ENCODE measurements around the gene SLC8A2.

SLC8A2 gene

GRCh38 chr19:47444388-47444821 lies 27.3 kb downstream of the SLC8A2 start:
- no peaks in the 10 kb centered on the region for H3K9me3 Mint-ChIP-seq
- H3K27ac Mint-ChIP-seq = peak overlapping the region; percentile 38
- H3K27me3 Mint-ChIP-seq (ENCODE audit: low read depth) = peaks cover 71% of the 10 kb centered on the region
- H3K4me3 Mint-ChIP-seq = peak overlapping the region; percentile 46
- H3K4me1 Mint-ChIP-seq (ENCODE audit: low read depth) = peaks cover 32% of the 10 kb centered on the region
- H3K36me3 Mint-ChIP-seq (ENCODE audit: low read depth) = peaks cover 2% of the 10 kb centered on the region

- Mint-ChIP-seq H3K36me3 (ENCODE audit: low read depth) (peaks cover 2% of the 10 kb centered on the region), H3K27ac (no peak overlapping the region), H3K9me3 (no peaks in the 10 kb centered on the region), H3K27me3 (ENCODE audit: low read depth) (peaks cover 68% of the 10 kb centered on the region), H3K4me3 (no peak overlapping the region), H3K4me1 (ENCODE audit: low read depth) (peaks cover 34% of the 10 kb centered on the region)
Measured at GRCh38 chr19:47443331-47443730, 28.4 kb downstream of the SLC8A2 start.

GRCh38 chr19:47438793-47439220 lies 32.9 kb downstream of the SLC8A2 start:
- Mint-ChIP-seq H3K9me3 (no peaks in the 10 kb centered on the region), H3K27ac (no peak overlapping the region), H3K4me3 (no peak overlapping the region), H3K27me3 (ENCODE audit: low read depth) (peaks cover 43% of the 10 kb centered on the region), H3K36me3 (ENCODE audit: low read depth) (no peaks in the 10 kb centered on the region), H3K4me1 (ENCODE audit: low read depth) (peaks cover 26% of the 10 kb centered on the region)

GRCh38 chr19:47437500-47437899 lies 34.2 kb downstream of the SLC8A2 start:
- Mint-ChIP-seq H3K4me3 (no peak overlapping the region), H3K27me3 (ENCODE audit: low read depth) (peaks cover 30% of the 10 kb centered on the region), H3K36me3 (ENCODE audit: low read depth) (no peaks in the 10 kb centered on the region), H3K4me1 (ENCODE audit: low read depth) (peaks cover 27% of the 10 kb centered on the region), H3K9me3 (no peaks in the 10 kb centered on the region), H3K27ac (no peak overlapping the region)

- Mint-ChIP-seq H3K36me3 (ENCODE audit: low read depth) (no peaks in the 10 kb centered on the region), H3K27me3 (ENCODE audit: low read depth) (peaks cover 26% of the 10 kb centered on the region), H3K4me1 (ENCODE audit: low read depth) (peaks cover 30% of the 10 kb centered on the region), H3K27ac (peak overlapping the region; percentile 4), H3K4me3 (no peak overlapping the region), H3K9me3 (no peaks in the 10 kb centered on the region)
Measured at GRCh38 chr19:47436712-47437401, 34.8 kb downstream of the SLC8A2 start.

GRCh38 chr19:47435883-47436417 lies 35.7 kb downstream of the SLC8A2 start:
- H3K4me3 Mint-ChIP-seq = no peak overlapping the region
- no peaks in the 10 kb centered on the region for H3K9me3 Mint-ChIP-seq
- H3K27me3 Mint-ChIP-seq (ENCODE audit: low read depth) = peaks cover 22% of the 10 kb centered on the region
- no peaks in the 10 kb centered on the region for H3K36me3 Mint-ChIP-seq (ENCODE audit: low read depth)
- no peak overlapping the region for H3K27ac Mint-ChIP-seq
- peaks cover 30% of the 10 kb centered on the region for H3K4me1 Mint-ChIP-seq (ENCODE audit: low read depth)

- Mint-ChIP-seq H3K36me3 (ENCODE audit: low read depth) (no peaks in the 10 kb centered on the region), H3K4me1 (ENCODE audit: low read depth) (peaks cover 30% of the 10 kb centered on the region), H3K27ac (peak overlapping the region; percentile 67), H3K4me3 (peak overlapping the region; percentile 60), H3K27me3 (ENCODE audit: low read depth) (peaks cover 24% of the 10 kb centered on the region), H3K9me3 (no peaks in the 10 kb centered on the region)
Measured at GRCh38 chr19:47435196-47435595, 36.5 kb downstream of the SLC8A2 start.

- Mint-ChIP-seq H3K9me3 (no peaks in the 10 kb centered on the region), H3K36me3 (ENCODE audit: low read depth) (no peaks in the 10 kb centered on the region), H3K4me3 (no peak overlapping the region), H3K4me1 (ENCODE audit: low read depth) (peaks cover 35% of the 10 kb centered on the region), H3K27ac (no peak overlapping the region), H3K27me3 (ENCODE audit: low read depth) (peaks cover 24% of the 10 kb centered on the region)
Measured at GRCh38 chr19:47434088-47434487, 37.6 kb downstream of the SLC8A2 start.

GRCh38 chr19:47433121-47433520 lies 38.6 kb downstream of the SLC8A2 start:
- no peaks in the 10 kb centered on the region for H3K36me3 Mint-ChIP-seq (ENCODE audit: low read depth)
- H3K4me1 Mint-ChIP-seq (ENCODE audit: low read depth) = peaks cover 34% of the 10 kb centered on the region
- H3K4me3 Mint-ChIP-seq = no peak overlapping the region
- peaks cover 18% of the 10 kb centered on the region for H3K27me3 Mint-ChIP-seq (ENCODE audit: low read depth)
- no peak overlapping the region for H3K27ac Mint-ChIP-seq
- H3K9me3 Mint-ChIP-seq = no peaks in the 10 kb centered on the region

GRCh38 chr19:47432499-47432898 lies 39.2 kb downstream of the SLC8A2 start:
- Mint-ChIP-seq H3K36me3 (ENCODE audit: low read depth) (no peaks in the 10 kb centered on the region), H3K4me1 (ENCODE audit: low read depth) (peaks cover 34% of the 10 kb centered on the region), H3K27me3 (ENCODE audit: low read depth) (peaks cover 18% of the 10 kb centered on the region), H3K9me3 (no peaks in the 10 kb centered on the region), H3K27ac (no peak overlapping the region), H3K4me3 (no peak overlapping the region)

GRCh38 chr19:47432091-47432490 lies 39.6 kb downstream of the SLC8A2 start:
- Mint-ChIP-seq H3K4me3 (no peak overlapping the region), H3K36me3 (ENCODE audit: low read depth) (no peaks in the 10 kb centered on the region), H3K4me1 (ENCODE audit: low read depth) (peaks cover 31% of the 10 kb centered on the region), H3K27ac (peak overlapping the region; percentile 56), H3K9me3 (no peaks in the 10 kb centered on the region), H3K27me3 (ENCODE audit: low read depth) (peaks cover 15% of the 10 kb centered on the region)

- Mint-ChIP-seq H3K4me3 (peak overlapping the region; percentile 56), H3K9me3 (no peaks in the 10 kb centered on the region), H3K4me1 (ENCODE audit: low read depth) (peaks cover 20% of the 10 kb centered on the region), H3K36me3 (ENCODE audit: low read depth) (no peaks in the 10 kb centered on the region), H3K27me3 (ENCODE audit: low read depth) (peaks cover 13% of the 10 kb centered on the region), H3K27ac (no peak overlapping the region)
Measured at GRCh38 chr19:47430041-47430802, 41.5 kb downstream of the SLC8A2 start.

GRCh38 chr19:47429140-47429793 lies 42.4 kb downstream of the SLC8A2 start:
- Mint-ChIP-seq H3K4me1 (ENCODE audit: low read depth) (peaks cover 19% of the 10 kb centered on the region), H3K27ac (no peak overlapping the region), H3K36me3 (ENCODE audit: low read depth) (no peaks in the 10 kb centered on the region), H3K4me3 (peak overlapping the region; percentile 56), H3K27me3 (ENCODE audit: low read depth) (peaks cover 18% of the 10 kb centered on the region), H3K9me3 (no peaks in the 10 kb centered on the region)

- H3K9me3 Mint-ChIP-seq = no peaks in the 10 kb centered on the region
- H3K4me3 Mint-ChIP-seq = no peak overlapping the region
- H3K27me3 Mint-ChIP-seq (ENCODE audit: low read depth) = peaks cover 26% of the 10 kb centered on the region
- H3K4me1 Mint-ChIP-seq (ENCODE audit: low read depth) = peaks cover 16% of the 10 kb centered on the region
- H3K27ac Mint-ChIP-seq = no peak overlapping the region
- no peaks in the 10 kb centered on the region for H3K36me3 Mint-ChIP-seq (ENCODE audit: low read depth)
Measured at GRCh38 chr19:47428177-47428894, 43.4 kb downstream of the SLC8A2 start.
